ENCODE data around the gene TUBB2A. TPM values are rescaled to one million over a fixed set of nuclear protein-coding genes. Genes with fewer than 3 reads are reported as not detected.
"Not testable (repeated sequence)": the region's sequence is repeated elsewhere in the genome, so short reads cannot be mapped to it uniquely, and the experiment has no call there.

TUBB2A gene
- total RNA-seq, 2 donors from 2014 or later: 17.2 to 39.6 TPM

DNA sequence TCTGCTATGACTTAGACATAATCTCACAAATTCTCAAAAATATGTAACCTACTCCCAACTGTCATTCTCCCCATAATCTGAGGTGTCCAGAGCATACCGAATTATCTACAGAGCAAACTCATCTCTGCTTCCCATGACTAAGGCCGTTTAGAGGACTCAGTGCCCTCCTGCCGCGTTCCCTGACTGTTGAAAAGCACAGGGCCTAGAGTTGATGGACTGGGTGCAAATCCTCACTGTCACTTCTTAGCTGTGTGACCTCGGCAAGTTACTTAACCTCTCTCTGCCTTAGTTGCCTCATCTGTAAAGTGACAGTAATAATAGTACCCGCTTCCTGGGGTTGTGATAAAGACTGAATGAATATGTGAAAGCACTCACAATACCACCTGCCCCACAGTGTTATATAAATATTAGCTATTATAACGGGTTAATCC lies 4.7 kb upstream of the TUBB2A start:
- Histone ChIP-seq H3K4me1 (replicated peaks) (no peaks in the 10 kb centered on the region), H3K27me3 (replicated peaks; ENCODE audit: insufficient read depth) (no peaks in the 10 kb centered on the region), H3K4me3 (peak overlapping the region; percentile 63 to 67), H3K27ac (peak overlapping the region; percentile 86 to 93), H3K36me3 (no peaks in the 10 kb centered on the region), H3K9me3 (no peaks in the 10 kb centered on the region)
- WGBS: 56% methylated on average over 7 of the region's 7 CpGs
- DNase-seq (ENCODE audit: low spot score): no peak
- TF ChIP-seq, protein P1, sequence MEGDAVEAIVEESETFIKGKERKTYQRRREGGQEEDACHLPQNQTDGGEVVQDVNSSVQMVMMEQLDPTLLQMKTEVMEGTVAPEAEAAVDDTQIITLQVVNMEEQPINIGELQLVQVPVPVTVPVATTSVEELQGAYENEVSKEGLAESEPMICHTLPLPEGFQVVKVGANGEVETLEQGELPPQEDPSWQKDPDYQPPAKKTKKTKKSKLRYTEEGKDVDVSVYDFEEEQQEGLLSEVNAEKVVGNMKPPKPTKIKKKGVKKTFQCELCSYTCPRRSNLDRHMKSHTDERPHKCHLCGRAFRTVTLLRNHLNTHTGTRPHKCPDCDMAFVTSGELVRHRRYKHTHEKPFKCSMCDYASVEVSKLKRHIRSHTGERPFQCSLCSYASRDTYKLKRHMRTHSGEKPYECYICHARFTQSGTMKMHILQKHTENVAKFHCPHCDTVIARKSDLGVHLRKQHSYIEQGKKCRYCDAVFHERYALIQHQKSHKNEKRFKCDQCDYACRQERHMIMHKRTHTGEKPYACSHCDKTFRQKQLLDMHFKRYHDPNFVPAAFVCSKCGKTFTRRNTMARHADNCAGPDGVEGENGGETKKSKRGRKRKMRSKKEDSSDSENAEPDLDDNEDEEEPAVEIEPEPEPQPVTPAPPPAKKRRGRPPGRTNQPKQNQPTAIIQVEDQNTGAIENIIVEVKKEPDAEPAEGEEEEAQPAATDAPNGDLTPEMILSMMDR (IDR thresholded peaks at IDR 0.05): no peak
- TF ChIP-seq POLR2AphosphoS5 (IDR thresholded peaks at IDR 0.05): no peak
- TF ChIP-seq POLR2A (IDR thresholded peaks at IDR 0.05): no peak
- intact Hi-C loops (cut with DNase I): loop anchor here (5.0 kb wide), 2 partner anchors 35 to 90 kb away; no protein-coding TSS in a partner anchor

DNA sequence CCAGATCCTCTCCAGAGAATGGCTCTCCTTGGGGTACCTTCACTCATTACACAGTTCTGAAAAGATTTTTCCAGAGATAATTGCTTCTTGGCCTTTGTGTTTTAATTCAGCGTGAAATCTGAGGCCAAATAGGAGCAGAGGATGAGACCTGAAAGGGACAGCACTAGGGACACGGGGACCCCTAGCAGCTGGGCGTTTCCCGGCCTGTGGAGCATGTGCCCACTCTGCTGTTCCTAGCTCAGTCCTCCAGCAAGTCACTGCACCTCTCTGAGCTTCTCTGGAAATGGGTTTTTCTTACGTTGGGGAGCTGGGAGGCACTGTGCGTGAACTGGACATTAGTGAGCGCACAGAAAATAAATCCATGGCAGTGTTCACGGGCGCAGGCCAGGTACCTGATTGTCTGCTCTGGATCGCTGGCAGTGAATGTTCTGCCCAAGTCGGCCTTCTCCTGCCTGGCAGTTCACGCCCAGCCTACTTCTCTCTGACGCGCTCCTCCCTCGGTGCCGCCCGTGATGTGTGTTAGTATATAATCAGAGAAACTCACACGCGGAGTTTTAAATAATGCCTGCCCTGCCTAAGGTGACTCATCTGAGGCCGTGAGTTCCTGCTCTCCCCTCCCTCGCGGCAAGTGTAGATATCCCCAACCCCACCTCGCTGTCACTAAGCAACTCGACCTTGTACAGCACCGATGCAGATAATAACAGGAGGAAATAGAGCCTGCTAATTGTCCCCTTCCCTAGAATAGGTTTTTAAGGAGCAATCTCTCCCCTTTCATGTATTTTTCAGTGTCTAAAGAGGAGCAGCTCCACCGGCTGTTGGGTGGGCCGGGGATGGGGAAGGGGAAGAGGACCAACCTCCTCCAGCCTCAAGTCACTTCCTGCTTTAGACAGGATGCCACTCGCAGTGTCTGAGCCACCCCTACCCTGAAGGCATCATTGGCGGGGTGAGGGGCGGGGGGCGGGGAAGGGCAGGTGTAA lies 2.7 kb upstream of the TUBB2A start:
- Histone ChIP-seq H3K9me3 (no peaks in the 10 kb centered on the region), H3K27me3 (replicated peaks; ENCODE audit: insufficient read depth) (no peaks in the 10 kb centered on the region), H3K4me3 (no peak overlapping the region), H3K36me3 (no peaks in the 10 kb centered on the region), H3K4me1 (replicated peaks) (no peaks in the 10 kb centered on the region), H3K27ac (no peak overlapping the region)
- intact Hi-C loops (cut with DNase I): loop anchor here (5.0 kb wide), 2 partner anchors 33 to 92 kb away; no protein-coding TSS in a partner anchor
- WGBS: 65% methylated on average over 31 of the region's 31 CpGs
- DNase-seq (ENCODE audit: low spot score): no peak
- TF ChIP-seq POLR2A (IDR thresholded peaks at IDR 0.05): peak; percentile 22
- TF ChIP-seq POLR2AphosphoS5 (IDR thresholded peaks at IDR 0.05): no peak

DNA sequence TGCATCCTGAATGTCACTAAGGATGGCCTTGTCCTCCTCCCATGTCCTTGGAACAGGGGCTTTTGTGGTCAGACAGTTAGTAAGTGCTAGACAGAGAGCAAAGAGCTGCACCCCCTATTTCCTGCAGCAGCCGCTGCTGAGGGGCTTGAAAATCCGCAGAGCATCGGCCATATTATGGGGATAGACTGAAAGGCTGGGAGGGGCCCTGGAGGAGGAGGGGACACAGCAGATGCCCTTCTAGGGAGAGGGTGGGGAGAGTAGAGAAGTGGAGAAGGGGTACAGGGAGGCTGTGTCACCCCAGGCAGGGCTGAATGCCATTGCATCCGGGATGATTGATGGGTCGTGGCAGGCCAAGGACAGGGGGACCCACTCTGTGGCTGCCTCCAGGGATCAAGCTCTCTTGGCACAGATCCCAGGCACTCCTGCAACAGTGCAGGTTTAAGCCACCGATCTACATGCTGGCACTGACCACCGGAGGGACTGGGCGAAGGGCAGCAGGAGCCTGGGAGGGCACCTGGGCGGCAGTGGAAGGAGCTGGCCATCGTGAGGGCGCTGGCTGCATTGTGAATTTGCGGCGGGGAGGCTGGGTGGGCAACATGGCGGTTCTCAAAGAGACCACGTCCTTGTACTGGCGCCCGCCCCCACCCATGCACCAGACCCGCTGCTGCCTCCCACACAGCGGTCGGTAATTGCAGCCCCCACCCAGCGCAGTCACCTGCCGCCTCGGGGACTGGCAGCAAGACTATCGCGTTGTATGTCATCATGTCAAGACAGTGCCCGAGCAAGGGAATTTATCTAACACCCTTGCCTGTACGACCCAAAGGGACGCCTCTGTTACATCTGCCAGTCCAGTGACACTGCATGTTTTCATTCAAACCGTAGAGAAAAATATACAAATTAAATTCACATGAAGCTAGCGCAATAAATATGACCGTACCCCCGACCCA lies 887 bp downstream of the TUBB2A start:
- H3K9me3 ChIP-seq; H3K27me3 ChIP-seq (replicated peaks; ENCODE audit: insufficient read depth); H3K36me3 ChIP-seq; intact Hi-C loops (cut with DNase I); H3K4me1 ChIP-seq (replicated peaks); DNase-seq (ENCODE audit: low spot score): not testable (repeated sequence)
- Histone ChIP-seq H3K27ac (peak overlapping the region; percentile 79 to 82), H3K4me3 (peak overlapping the region; percentile 78 to 80)
- WGBS: 9% methylated on average over 27 of the region's 32 CpGs

DNA sequence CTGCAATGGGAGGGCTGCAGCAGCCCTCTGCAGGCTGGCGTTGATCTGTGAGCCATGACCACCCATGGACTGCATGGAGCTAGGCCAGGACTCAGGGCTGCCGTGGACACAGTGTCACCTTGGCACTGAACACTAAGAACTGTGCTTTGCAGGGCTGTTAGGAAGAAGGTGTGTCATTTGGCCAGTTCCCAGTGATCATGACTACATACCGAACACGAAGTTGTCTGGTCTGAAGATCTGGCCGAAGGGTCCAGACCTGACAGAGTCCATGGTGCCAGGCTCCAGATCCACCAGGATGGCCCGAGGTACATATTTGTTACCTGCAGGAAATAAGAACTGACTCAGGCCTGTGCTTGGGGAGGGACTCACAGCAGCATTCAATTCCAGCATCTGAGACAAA lies 1.9 kb downstream of the TUBB2A start:
- H3K4me3 ChIP-seq; DNase-seq (ENCODE audit: low spot score); H3K9me3 ChIP-seq; intact Hi-C loops (cut with DNase I); H3K27ac ChIP-seq; H3K27me3 ChIP-seq (replicated peaks; ENCODE audit: insufficient read depth); H3K36me3 ChIP-seq; H3K4me1 ChIP-seq (replicated peaks): not testable (repeated sequence)
- 72% methylated on average over 5 of the region's 6 CpGs for WGBS

DNA sequence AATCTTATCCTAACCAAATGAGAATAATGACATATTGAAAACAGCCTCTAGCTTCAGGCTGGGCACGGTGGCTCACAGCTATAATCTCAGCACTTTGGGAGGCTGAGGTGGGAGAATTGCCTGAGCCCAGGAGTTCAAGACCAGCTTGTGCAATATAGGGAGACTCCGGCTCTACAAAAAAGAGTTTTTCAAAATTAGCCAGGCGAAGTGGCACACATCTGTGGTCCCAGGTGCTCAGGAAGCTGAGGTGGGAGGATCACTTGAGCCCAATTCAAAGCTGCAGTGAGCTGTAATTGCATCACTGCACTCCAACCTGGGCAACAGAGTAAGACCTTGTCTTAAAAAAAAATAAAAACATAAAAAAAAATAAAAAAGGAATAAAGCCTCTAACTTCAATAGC lies 4.7 kb downstream of the TUBB2A start:
- no peak overlapping the region for H3K4me3 ChIP-seq
- H3K27me3 ChIP-seq (replicated peaks; ENCODE audit: insufficient read depth): no peaks in the 10 kb centered on the region
- TF ChIP-seq, protein P1 (IDR thresholded peaks at IDR 0.05): no peak
- no peak for TF ChIP-seq POLR2AphosphoS5 (IDR thresholded peaks at IDR 0.05)
- TF ChIP-seq POLR2A (IDR thresholded peaks at IDR 0.05): no peak
- H3K27ac ChIP-seq: no peak overlapping the region
- no peaks in the 10 kb centered on the region for H3K4me1 ChIP-seq (replicated peaks)
- H3K36me3 ChIP-seq: no peaks in the 10 kb centered on the region
- 92% methylated on average over 3 of the region's 3 CpGs for WGBS
- H3K9me3 ChIP-seq: no peaks in the 10 kb centered on the region
- intact Hi-C loops (cut with DNase I): no loop called here
- DNase-seq (ENCODE audit: low spot score): no peak

DNA sequence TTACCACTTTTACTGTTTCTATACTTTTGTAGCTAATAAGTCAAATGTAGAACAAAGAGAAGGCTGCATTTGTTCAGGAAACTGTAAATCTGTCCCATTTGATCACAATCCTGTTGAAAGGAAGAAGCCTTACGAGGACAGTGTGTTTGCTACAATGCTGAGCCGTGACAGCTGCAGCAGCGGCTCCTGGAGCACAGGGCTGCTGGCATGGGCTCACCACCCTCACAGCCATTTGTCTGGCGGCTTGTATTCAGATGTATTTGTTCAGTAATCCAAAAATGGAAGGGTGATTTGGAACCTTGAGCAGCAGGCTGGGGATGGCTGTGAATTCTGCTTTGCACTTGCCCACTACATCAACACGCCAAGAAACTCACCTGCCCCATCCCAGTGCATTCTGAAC lies 5.7 kb downstream of the TUBB2A start:
- Histone ChIP-seq H3K27me3 (replicated peaks; ENCODE audit: insufficient read depth) (no peaks in the 10 kb centered on the region), H3K27ac (no peak overlapping the region), H3K36me3 (no peaks in the 10 kb centered on the region), H3K4me3 (no peak overlapping the region), H3K9me3 (no peaks in the 10 kb centered on the region), H3K4me1 (replicated peaks) (no peaks in the 10 kb centered on the region)
- DNase-seq (ENCODE audit: low spot score): no peak
- intact Hi-C loops (cut with DNase I): no loop called here
- TF ChIP-seq POLR2A (IDR thresholded peaks at IDR 0.05) (no peak), POLR2AphosphoS5 (IDR thresholded peaks at IDR 0.05) (no peak)
- TF ChIP-seq, protein P1 (IDR thresholded peaks at IDR 0.05): no peak
- 35% methylated on average over 5 of the region's 5 CpGs for WGBS

All from prostate gland (tissue), 2 donors.